ENCODE data around the gene ELK4.

Gene ELK4

GRCh38 chr1:205676002-205676401, 44.2 kb upstream of the ELK4 start:
- DNase-seq (ENCODE audit: low read depth) = no peak
- TF ChIP-seq CTCF (conservative IDR thresholded peaks at IDR 0.05; ENCODE audit: low read depth, low read length) = no peak
- H3K4me3 ChIP-seq (ENCODE audit: low read length) = no peak overlapping the region

GRCh38 chr1:205675247-205675646, 43.4 kb upstream of the ELK4 start:
- TF ChIP-seq CTCF (conservative IDR thresholded peaks at IDR 0.05; ENCODE audit: low read depth, low read length) = no peak
- DNase-seq (ENCODE audit: low read depth) = no peak
- H3K4me3 ChIP-seq (ENCODE audit: low read length) = no peak overlapping the region

GRCh38 chr1:205672970-205673369, 41.2 kb upstream of the ELK4 start:
- no peak for DNase-seq (ENCODE audit: low read depth)
- no peak overlapping the region for H3K4me3 ChIP-seq (ENCODE audit: low read length)
- no peak for TF ChIP-seq CTCF (conservative IDR thresholded peaks at IDR 0.05; ENCODE audit: low read depth, low read length)

- no peak overlapping the region for H3K4me3 ChIP-seq (ENCODE audit: low read length)
- TF ChIP-seq CTCF (conservative IDR thresholded peaks at IDR 0.05; ENCODE audit: low read depth, low read length) = peak; percentile 22
- no peak for DNase-seq (ENCODE audit: low read depth)
These were observed 40.6 kb upstream of the ELK4 start for GRCh38 chr1:205672395-205672889.

GRCh38 chr1:205670611-205671430, 39.0 kb upstream of the ELK4 start:
- H3K4me3 ChIP-seq (ENCODE audit: low read length) = no peak overlapping the region
- DNase-seq (ENCODE audit: low read depth) = no peak
- TF ChIP-seq CTCF (conservative IDR thresholded peaks at IDR 0.05; ENCODE audit: low read depth, low read length) = no peak

GRCh38 chr1:205670150-205670446, 38.3 kb upstream of the ELK4 start:
- H3K4me3 ChIP-seq (ENCODE audit: low read length) = no peak overlapping the region
- TF ChIP-seq CTCF (conservative IDR thresholded peaks at IDR 0.05; ENCODE audit: low read depth, low read length) = no peak
- no peak for DNase-seq (ENCODE audit: low read depth)

Data from retinal pigment epithelial cell (primary cell).